Memory B cell (primary cell): ENCODE data around the gene ATP9B.
A peak's percentile ranks its signal among the peaks of the same experiment; 100 is the strongest.
"Not testable (repeated sequence)": the region's sequence is repeated elsewhere in the genome, so short reads cannot be mapped to it uniquely, and the experiment has no call there.

Source experiments
- ATAC-seq: fragments of 150-1000 bp; cut with Tn5 transposase; 2 replicates; pipeline ENCODE4 v1.10.0; 2021; ENCODE audit warnings: low read depth, mild to moderate bottlenecking, moderate library complexity
- DNase-seq, 2 donors: peaks; one replicate each; pipeline ENCODE4 v3.0.0; 2022; ENCODE audit warnings: low spot score in 2 of 2
- H3K27ac Mint-ChIP-seq: one replicate; pipeline ENCODE4 v1.8.0; 2022; ENCODE audit warnings: mild to moderate bottlenecking, moderate library complexity, mixed read lengths
- H3K27me3 Mint-ChIP-seq: one replicate; pipeline ENCODE4 v1.8.0; 2022; ENCODE audit warnings: mixed read lengths
- H3K36me3 Mint-ChIP-seq: one replicate; pipeline ENCODE4 v1.8.0; 2022; ENCODE audit warnings: mild to moderate bottlenecking, mixed read lengths
- H3K4me1 Mint-ChIP-seq: one replicate; pipeline ENCODE4 v1.8.0; 2022; ENCODE audit warnings: mixed read lengths
- H3K4me3 Mint-ChIP-seq: one replicate; pipeline ENCODE4 v1.8.0; 2022; ENCODE audit warnings: mild to moderate bottlenecking, moderate library complexity, mixed read lengths
- H3K9me3 Mint-ChIP-seq: one replicate; pipeline ENCODE4 v1.8.0; 2022; ENCODE audit warnings: mixed read lengths

Gene ATP9B

DNA sequence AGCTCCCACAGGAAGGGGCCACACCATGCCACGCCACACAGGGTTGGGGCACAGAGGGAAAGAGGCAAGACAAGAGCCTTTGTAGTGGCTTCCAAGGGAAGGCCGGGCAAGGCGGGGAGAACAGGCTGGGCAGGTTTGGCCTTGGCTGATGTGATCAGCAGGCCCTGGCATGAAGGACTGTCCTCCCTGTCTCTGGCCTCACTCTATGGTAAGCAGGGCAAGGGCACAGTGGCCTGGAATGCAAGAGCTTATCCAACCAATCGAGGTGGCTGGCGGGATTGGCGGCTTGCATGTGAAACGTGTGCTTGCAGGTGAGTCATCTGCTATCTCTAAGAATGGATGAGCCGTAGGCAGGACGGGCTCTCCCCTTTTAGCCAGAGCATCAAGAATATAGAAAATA is 6.4 kb upstream of the ATP9B start:
- Mint-ChIP-seq H3K36me3 (peaks cover 17% of the 10 kb centered on the region), H3K4me3 (no peak overlapping the region), H3K27me3 (peaks cover 17% of the 10 kb centered on the region), H3K9me3 (peaks cover 21% of the 10 kb centered on the region), H3K4me1 (peaks cover 21% of the 10 kb centered on the region), H3K27ac (no peak overlapping the region)
- DNase-seq = no peak
- ATAC-seq = no peak

DNA sequence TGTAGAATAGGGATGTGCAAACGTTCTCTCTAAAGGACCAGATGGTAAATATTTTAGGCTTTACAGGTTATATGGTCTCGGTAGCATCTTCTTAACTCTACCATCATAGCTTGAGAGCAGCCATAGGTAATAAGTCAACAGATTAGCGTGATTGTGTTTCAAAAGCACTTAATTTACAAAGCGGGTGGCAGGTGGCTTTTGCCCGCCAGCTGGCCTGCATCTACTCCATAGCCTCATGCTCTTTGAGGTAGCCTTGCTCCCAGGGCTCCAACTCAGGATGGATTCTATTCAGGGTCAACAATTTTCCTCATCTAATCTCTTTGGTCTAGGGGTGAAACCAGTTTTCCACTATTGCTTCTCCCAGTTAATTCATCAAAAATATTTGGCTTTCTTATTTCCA is 5.0 kb upstream of the ATP9B start:
- Mint-ChIP-seq H3K27ac (no peak overlapping the region), H3K4me1 (peaks cover 19% of the 10 kb centered on the region), H3K27me3 (peaks cover 17% of the 10 kb centered on the region), H3K9me3 (peaks cover 21% of the 10 kb centered on the region), H3K36me3 (peaks cover 17% of the 10 kb centered on the region), H3K4me3 (no peak overlapping the region)
- ATAC-seq = no peak
- DNase-seq = no peak

DNA sequence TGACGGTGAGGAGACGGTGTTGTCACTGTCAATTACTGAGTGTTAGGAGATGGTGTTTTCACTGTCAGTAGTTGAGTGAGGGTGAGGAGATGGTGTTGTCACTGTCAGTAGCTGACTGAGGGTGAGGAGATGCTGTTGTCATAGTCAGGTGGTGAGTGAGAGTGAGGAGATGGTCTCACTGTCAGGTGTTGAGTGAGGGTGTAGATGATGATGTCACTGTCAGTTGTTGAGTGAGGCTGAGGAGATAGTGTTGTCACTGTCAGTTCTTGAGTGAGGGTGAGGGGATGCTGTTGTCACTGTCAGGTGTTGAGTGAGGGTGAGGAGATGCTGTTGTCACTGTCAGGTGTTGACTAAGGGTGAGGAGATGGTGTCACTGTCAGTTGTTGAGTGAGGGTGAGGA is 3.4 kb upstream of the ATP9B start:
- Mint-ChIP-seq H3K4me1 (peaks cover 19% of the 10 kb centered on the region), H3K36me3 (peaks cover 17% of the 10 kb centered on the region), H3K4me3 (no peak overlapping the region), H3K9me3 (peaks cover 21% of the 10 kb centered on the region), H3K27ac (peak overlapping the region; percentile 96), H3K27me3 (peaks cover 15% of the 10 kb centered on the region)
- ATAC-seq = no peak
- no peak for DNase-seq

DNA sequence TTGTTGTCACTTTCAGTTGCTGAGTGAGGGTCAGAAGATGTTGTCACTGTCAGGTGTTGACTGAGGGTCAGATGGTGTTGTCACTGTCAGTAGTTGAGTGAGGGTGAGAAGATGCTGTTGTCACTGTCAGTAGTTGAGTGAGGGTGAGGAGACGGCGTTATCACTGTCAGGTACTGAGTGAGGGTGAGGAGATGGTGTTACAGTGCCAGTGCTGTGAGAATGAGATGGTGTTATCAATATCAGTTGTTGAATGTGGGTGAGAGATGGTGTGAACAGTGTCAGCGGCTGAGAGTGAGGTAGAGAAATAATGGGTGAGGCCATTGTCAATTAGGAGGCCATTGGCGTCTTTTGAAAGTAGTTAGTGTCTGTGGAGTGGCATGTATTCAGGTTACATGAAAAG is 1.6 kb upstream of the ATP9B start:
- Mint-ChIP-seq H3K4me1 (peaks cover 22% of the 10 kb centered on the region), H3K4me3 (peak overlapping the region; percentile 12), H3K36me3 (peaks cover 17% of the 10 kb centered on the region), H3K27ac (peak overlapping the region; percentile 96), H3K27me3 (peaks cover 15% of the 10 kb centered on the region), H3K9me3 (peaks cover 21% of the 10 kb centered on the region)
- DNase-seq (no peak), ATAC-seq (no peak)

DNA sequence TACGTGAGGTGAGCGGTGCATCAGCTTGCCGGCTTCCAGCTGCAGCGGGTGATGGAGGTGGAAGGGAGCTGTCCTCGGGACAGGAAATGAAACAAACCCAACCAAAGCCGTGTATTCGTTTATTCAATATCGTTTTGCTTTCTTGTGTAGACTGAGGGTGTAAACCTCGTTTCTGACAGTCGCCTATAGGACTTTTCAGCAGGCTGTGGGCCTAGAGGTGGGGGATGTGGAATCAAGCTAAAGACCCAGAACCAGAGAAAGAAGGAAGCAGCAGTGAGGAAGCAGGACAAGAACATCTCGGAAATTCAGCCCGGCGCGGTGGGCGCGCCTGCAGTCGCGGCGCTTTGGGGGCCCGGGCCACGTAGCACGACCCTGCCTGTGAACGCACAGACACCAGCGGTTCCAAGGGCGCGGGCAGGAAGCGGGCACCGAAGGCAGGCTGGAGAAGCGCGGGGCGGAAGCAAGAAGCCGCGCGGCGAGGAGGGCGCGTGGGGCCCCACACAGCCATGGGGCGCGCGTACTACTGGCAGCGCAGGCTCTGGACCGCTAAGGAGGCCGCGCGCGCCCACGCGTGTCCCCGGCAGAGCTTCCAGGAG is 755 bp upstream of the ATP9B start:
- peaks cover 21% of the 10 kb centered on the region for H3K9me3 Mint-ChIP-seq
- H3K27me3 Mint-ChIP-seq = peaks cover 15% of the 10 kb centered on the region
- H3K36me3 Mint-ChIP-seq = peaks cover 21% of the 10 kb centered on the region
- peaks cover 22% of the 10 kb centered on the region for H3K4me1 Mint-ChIP-seq
- peak overlapping the region; percentile 83 for H3K4me3 Mint-ChIP-seq
- peak overlapping the region; percentile 96 for H3K27ac Mint-ChIP-seq
- ATAC-seq (peak; percentile 2), DNase-seq (no peak)

DNA sequence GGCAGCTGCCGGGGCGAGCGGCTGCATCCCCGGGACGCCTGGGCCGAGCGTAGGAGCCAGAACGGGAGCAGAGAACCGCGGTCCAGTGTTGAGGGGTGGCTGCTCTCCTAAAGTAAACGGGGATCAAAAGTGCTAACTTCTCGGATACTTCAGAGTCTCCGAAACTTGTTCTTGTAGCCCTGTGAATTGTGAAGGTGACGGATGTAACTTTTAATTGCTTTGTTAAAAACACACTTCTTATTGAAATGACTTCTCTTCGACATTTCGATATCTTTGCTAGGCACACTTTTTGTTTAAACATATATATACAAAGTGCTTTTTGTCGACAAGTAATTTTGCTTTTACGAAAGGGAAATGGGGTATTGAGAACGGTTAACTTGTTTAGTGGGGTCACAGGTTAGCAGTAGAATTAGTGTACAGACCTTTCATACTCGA is 540 bp downstream of the ATP9B start:
- peak; percentile 1 for ATAC-seq
- H3K4me3 Mint-ChIP-seq = peak overlapping the region; percentile 77
- H3K36me3 Mint-ChIP-seq = peaks cover 23% of the 10 kb centered on the region
- H3K27ac Mint-ChIP-seq = peak overlapping the region; percentile 96
- DNase-seq = no peak
- H3K4me1 Mint-ChIP-seq = peaks cover 28% of the 10 kb centered on the region
- H3K27me3 Mint-ChIP-seq = peaks cover 15% of the 10 kb centered on the region
- H3K9me3 Mint-ChIP-seq = peaks cover 21% of the 10 kb centered on the region

DNA sequence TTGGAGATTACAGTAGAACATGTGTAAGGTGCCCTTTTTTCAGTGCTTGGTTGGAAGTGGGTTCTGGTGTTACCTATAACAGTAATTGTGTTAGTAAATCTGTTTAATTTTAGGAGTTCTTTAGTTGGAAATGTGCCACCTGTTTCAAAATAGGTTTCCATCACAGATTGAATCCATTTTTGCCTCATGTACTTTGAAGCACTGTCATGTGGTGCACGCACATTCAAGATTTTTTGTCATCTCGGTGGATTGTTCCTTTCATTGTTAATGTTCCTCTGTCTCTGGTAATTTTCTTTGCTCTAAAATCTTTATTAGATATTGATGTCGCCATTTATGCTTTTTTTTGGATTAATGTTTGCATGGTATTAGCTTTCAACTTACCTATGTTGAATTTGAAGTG is 1.3 kb downstream of the ATP9B start:
- DNase-seq (no peak), ATAC-seq (no peak)
- Mint-ChIP-seq H3K36me3 (peaks cover 25% of the 10 kb centered on the region), H3K4me1 (peaks cover 30% of the 10 kb centered on the region), H3K27me3 (peaks cover 14% of the 10 kb centered on the region), H3K27ac (peak overlapping the region; percentile 58), H3K4me3 (peak overlapping the region; percentile 77), H3K9me3 (peaks cover 21% of the 10 kb centered on the region)

DNA sequence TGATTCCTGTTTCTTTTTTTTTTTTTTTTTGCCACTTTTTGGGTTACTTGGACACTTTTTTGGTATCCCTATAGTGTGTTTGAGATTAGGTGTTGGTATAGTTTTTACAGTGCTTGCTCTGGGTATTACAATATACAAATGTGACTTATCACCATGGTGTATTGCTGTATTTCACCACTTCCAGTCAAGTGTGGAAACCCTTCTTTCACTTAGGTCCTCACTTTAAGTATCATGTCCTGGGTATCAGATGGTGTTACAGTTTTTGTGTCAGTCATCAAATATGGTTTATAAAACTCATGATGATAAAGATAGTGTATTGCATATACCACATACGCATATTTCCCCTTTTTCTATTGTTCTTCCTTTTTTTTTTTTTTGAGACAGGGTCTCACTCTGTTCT is 1.8 kb downstream of the ATP9B start:
- Mint-ChIP-seq H3K4me3 (peak overlapping the region; percentile 63), H3K9me3 (peaks cover 15% of the 10 kb centered on the region), H3K27ac (peak overlapping the region; percentile 58), H3K4me1 (peaks cover 28% of the 10 kb centered on the region), H3K36me3 (peaks cover 22% of the 10 kb centered on the region), H3K27me3 (peaks cover 9% of the 10 kb centered on the region)
- DNase-seq (no peak), ATAC-seq (no peak)

DNA sequence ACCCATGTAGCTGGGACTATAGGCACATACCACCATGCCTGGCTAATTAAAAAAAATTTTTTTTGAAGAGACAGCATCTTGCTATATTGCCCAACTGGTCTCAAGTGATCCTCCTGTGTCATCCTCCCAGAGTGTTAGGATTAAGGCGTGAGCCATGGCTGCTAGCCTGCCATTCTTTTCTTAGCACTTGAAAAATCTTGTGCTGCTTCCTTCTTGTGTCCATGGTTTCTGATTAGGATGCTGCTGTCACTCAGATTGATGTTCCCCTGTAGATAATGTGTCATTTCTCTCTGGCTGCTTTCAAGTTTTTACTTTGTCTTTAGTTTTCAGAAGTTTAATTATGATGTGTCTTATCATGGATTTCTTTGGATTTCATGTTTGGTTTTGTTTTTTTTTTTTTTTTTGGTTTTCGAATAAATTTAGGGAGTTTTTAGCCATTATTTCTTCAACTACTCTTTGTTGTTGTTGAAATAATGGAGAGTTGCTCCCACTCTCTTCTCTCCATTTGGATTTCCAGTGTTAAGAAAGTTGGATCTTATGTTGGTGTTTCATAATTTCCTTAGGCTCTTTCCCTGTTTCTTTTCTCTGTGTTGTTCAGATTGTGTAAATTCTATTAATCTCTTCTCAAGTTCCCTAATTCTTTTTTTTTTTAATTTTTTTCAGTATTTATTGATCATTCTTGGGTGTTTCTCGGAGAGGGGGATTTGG is 2.5 kb downstream of the ATP9B start:
- H3K27ac Mint-ChIP-seq = peak overlapping the region; percentile 40
- H3K4me1 Mint-ChIP-seq = peaks cover 31% of the 10 kb centered on the region
- no peak for ATAC-seq
- peaks cover 16% of the 10 kb centered on the region for H3K36me3 Mint-ChIP-seq
- H3K27me3 Mint-ChIP-seq = peaks cover 3% of the 10 kb centered on the region
- no peak for DNase-seq
- no peak overlapping the region for H3K4me3 Mint-ChIP-seq
- peaks cover 10% of the 10 kb centered on the region for H3K9me3 Mint-ChIP-seq

DNA sequence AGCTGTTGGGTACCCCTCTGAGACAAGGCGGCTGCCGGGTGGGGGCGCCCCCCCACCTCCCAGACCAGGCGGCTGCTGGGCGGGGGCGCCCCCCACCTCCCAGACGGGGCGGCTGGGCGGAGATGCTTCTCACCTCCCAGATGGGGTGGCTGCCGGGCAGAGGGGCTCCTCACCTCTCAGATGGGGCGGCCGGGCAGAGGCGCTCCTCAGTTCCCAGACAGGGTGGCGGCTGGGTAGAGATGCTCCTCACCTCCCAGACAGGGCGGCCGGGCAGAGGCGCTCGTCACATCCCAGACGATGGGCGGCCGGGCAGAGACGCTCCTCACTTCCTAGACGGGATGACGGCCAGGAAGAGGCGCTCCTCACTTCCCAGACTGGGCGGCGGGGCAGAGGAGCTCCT is 3.5 kb downstream of the ATP9B start:
- peaks cover 11% of the 10 kb centered on the region for H3K36me3 Mint-ChIP-seq
- ATAC-seq, H3K9me3 Mint-ChIP-seq, DNase-seq, H3K4me3 Mint-ChIP-seq, H3K27me3 Mint-ChIP-seq: not testable (repeated sequence)
- H3K4me1 Mint-ChIP-seq = peaks cover 30% of the 10 kb centered on the region
- H3K27ac Mint-ChIP-seq = peak overlapping the region; percentile 53

DNA sequence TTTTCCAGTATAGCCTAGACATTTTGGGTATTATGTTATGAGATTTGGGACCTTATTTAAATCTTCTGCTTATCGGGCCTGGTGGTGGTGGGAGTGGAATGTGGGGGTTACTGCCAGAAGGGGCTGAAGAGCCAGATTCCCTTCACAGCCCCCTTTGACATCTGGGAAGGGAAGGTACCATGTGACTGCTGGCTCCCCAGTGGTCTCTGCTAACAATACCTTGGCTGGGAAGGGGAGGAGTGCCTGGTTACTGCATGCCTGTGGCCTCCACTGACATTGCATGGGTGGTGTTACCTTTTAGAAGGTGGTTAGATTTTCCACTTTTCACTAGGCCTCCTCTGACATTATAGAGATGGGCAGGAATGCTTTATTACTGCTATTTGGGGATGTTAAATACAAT is 8.0 kb downstream of the ATP9B start:
- H3K36me3 Mint-ChIP-seq = peaks cover 44% of the 10 kb centered on the region
- no peaks in the 10 kb centered on the region for H3K27me3 Mint-ChIP-seq
- H3K27ac Mint-ChIP-seq = no peak overlapping the region
- peaks cover 41% of the 10 kb centered on the region for H3K4me1 Mint-ChIP-seq
- peaks cover 5% of the 10 kb centered on the region for H3K9me3 Mint-ChIP-seq
- ATAC-seq = no peak
- no peak for DNase-seq
- H3K4me3 Mint-ChIP-seq = no peak overlapping the region

DNA sequence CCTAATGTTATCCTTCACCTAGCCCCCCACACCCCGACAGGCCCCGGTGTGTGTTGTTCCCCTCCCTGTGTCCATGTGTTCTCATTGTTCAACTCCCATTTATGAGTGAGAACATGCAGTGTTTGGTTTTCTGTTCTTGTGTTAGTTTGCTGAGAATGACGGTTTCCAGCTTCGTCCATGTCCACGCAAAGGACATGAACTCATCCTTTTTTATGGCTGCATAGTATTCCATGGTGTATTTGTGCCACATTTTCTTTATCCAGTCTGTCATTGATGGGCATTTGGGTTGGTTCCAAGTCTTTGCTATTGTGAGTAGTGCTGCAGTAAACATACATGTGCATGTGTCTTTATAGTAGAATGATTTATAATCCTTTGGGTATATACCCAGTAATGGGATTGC is 9.6 kb downstream of the ATP9B start:
- DNase-seq, ATAC-seq, H3K4me3 Mint-ChIP-seq, H3K27ac Mint-ChIP-seq, H3K27me3 Mint-ChIP-seq, H3K9me3 Mint-ChIP-seq: not testable (repeated sequence)
- Mint-ChIP-seq H3K36me3 (peaks cover 45% of the 10 kb centered on the region), H3K4me1 (peaks cover 44% of the 10 kb centered on the region)

DNA sequence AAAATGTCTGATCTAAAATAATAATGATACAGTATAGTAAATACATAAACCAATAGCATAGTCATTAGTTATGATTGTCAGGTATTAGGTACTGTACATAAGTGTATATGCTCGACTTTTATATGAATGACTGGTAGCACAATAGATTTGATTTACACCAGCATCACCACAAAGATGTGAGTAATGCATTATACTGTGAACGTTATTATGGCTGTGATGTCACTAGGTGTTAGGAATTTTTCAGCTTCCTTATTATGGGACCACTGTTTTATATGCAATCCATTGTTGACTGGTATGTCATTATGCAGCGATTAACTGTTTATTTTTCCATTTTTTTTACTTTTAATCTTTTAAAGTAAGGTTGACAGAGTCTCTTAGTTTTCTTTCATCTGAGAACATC is 23.7 kb downstream of the ATP9B start:
- Mint-ChIP-seq H3K9me3 (peaks cover 6% of the 10 kb centered on the region), H3K4me3 (no peak overlapping the region), H3K27me3 (no peaks in the 10 kb centered on the region), H3K4me1 (peaks cover 20% of the 10 kb centered on the region), H3K27ac (no peak overlapping the region), H3K36me3 (peaks cover 25% of the 10 kb centered on the region)
- ATAC-seq (no peak), DNase-seq (no peak)

DNA sequence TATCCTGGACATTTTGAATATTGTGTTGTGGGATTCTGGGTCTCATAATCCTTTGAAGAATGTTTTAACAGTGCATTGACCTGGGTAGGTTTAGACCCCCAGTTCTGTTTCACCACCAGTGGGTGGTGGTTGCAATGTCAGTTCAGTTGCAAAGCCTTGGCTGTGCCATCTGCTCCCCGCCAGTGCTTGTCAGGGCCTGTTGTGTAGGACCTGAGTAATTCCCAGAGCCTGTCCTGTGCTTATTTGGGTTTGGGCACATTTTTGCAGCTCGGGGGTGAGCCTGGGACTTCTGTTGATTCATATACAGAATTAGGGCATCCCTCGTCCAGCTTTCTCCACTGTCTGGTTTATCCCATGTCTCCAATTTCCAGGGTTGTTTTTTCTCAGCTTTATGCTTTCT is 24.8 kb downstream of the ATP9B start:
- Mint-ChIP-seq H3K36me3 (peaks cover 30% of the 10 kb centered on the region), H3K9me3 (peaks cover 7% of the 10 kb centered on the region), H3K4me3 (no peak overlapping the region), H3K27me3 (no peaks in the 10 kb centered on the region), H3K27ac (no peak overlapping the region), H3K4me1 (peaks cover 20% of the 10 kb centered on the region)
- ATAC-seq (no peak), DNase-seq (no peak)

DNA sequence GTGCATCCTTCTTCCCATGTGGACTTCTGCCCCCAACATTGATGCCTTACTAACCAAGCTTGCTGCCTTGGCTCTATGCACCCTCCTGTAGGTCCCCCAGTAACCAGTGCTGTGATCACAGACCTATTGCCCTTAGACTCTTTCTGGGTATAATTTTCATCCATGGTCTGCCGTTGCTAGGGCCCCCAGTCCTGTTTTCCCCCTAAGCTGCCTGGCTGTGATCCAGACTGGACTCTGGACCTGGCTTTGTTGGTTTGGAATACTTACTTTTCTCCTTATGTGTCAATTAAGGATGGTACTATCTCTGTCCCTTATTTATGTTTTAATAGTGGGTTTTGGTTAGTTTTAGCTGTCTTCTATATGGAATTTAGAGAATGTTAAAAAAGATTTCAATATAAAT is 26.0 kb downstream of the ATP9B start:
- DNase-seq (no peak), ATAC-seq (no peak)
- H3K4me1 Mint-ChIP-seq = peaks cover 17% of the 10 kb centered on the region
- H3K27me3 Mint-ChIP-seq = no peaks in the 10 kb centered on the region
- H3K27ac Mint-ChIP-seq = no peak overlapping the region
- peaks cover 4% of the 10 kb centered on the region for H3K9me3 Mint-ChIP-seq
- H3K36me3 Mint-ChIP-seq = peaks cover 28% of the 10 kb centered on the region
- no peak overlapping the region for H3K4me3 Mint-ChIP-seq
